Activated T-helper 9 cell treated with anti-CD3 and anti-CD28 coated beads, Interleukin-2, amount 50 U/mL, for 16 hours (primary cell): ENCODE results near the gene RAB8A.
"Not testable (repeated sequence)": the region's sequence is repeated elsewhere in the genome, so short reads cannot be mapped to it uniquely, and the experiment has no call there.

Source experiments
- DNase-seq: peaks from one replicate; pipeline ENCODE4 v3.0.0-alpha.2; 2020; ENCODE audit warnings: low read depth

RAB8A gene

GRCh38 chr19:16113727-16114126 lies 2.0 kb downstream of the RAB8A start:
- no peak for DNase-seq

DNA sequence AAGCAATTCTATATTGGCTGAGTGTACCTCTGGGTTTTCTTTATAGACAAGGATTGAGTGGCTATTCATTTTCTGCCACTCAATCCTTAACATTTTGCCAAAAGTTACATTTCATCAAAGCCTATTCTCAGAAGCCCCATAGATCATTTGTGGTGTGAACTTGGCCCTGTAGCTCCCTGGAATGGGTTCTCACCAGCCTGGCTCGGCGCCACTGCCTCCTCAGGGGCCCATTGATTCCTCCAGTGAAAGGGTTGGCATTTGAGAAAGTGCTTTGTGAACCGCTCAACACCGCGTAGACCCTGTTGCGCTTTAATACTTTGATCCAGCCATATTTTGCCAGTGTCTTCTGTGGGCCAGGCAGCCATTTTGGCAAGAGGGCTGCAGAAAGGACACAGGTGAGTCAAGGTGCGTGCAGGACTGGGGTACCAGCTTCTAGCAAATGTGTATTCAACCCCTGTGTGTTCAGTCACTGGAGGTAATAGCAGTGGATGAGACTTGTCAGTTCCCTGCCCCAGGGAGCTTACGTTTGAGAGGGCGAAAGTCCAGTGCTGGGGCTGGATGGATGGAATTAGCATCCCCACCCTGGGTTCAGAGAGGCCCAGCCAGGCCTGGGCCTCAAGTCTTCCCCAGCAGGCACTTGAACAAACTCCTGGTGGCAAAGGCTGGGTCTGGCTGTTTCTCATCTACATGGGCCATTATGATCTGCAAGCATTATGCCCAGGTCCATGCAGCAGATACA lies 3.8 kb downstream of the RAB8A start:
- DNase-seq: no peak

DNA sequence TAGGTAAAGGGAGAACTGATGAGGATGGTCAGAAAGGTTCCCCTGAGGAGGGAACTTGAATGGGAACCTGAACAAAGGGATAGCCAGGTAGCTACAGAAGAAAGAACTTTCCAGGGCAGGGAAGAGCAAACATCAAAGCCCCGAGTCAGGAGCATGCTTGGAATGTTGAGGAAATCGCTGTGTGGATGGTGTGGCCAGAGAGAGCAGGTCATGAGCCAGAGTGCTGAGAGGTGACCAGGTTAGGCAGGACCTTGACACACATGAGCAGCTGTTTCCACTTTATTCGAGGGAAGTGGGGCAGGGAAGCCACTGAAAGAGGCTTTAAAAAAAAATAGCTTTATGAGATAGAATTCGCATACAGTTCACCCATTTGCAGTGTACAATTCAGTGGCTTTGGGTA lies 4.4 kb downstream of the RAB8A start:
- DNase-seq: no peak

GRCh38 chr19:16117594-16118033 lies 5.9 kb downstream of the RAB8A start:
- no peak for DNase-seq

DNA sequence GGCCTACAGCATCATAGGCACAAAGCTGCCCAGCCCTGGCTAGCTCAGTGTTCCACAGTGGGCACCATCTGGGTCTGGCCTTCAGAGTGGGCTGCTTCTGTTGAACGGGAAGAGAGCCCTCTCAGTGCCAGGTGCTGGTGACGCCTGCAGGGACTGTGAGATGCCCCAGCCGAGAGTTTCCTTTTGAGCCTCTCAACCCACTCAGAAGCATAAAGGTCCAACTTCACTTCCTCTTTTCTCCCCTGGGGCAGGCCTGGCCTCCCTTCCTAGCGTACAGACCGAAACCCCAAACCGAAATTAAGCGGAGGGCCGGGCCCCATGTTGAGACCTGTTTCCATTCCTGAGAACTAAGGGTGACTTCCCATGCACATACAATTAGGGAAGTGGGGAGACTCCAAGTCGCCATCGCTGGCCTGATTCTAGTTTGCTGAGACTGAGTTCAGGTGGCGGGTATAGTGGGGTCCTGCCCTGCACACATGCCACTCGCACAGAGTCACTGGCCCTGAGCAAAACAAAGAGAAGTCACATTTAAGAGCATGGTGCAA lies 6.9 kb downstream of the RAB8A start:
- no peak for DNase-seq

GRCh38 chr19:16119075-16119857 lies 7.6 kb downstream of the RAB8A start:
- not testable (repeated sequence) for DNase-seq

DNA sequence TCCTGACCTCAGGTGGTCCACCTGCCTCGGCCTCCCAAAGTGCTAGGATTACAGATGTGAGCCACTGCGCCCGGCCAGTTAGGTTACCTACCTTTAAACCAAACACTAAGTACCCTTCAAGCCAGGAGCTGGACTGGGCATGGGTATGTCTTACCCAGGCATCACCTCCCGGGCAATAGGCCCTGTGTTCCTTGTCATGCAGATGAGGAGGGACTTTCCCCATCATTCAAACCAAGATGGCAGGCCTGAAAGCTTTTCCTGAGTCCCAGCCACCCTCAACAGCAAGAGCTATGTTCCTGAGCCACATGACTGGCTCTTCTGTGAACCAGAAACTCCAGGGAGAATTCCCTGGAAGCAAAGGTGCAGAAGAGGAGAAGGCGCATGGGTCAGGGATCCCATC lies 9.5 kb downstream of the RAB8A start:
- DNase-seq: no peak

DNA sequence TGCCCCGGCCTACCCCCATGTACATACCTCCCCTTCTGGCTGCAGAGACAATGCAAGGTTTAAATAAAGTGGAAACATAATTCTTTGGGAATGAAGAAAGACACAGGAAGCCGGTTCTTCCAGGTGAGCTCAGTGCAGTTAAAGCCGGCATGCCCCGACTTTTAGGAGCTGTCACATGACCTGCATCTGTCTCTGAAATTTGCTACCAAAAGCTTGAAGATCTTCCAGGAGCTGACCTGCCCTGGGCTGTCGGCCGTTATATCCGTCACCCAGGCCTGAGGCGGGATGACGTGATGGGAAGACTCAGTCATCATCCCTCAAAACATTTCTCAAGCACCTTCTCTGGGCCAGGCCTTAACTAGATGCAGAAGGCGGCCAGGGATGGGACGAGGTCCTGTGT lies 10.3 kb downstream of the RAB8A start:
- DNase-seq: no peak

DNA sequence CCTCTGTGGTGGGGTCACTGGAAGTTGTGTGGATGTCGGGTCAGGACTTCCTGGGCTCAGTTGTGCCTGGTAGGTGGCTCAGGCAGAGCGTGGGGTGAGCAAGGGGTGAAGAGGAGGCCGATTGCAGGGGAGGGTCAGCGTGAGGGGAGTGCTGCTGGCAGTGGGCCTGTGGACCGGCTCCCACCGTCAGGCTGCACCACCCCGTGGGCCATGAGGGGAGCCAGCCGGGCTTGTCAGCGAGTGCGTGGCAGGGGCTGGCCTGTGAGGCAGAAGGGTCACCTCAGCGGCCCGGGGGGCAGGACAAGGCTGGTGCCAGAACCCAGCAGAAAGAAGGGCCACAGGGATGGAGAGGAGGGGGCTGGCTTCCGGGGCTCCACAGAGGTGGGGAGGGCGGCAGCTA lies 13.3 kb downstream of the RAB8A start:
- no peak for DNase-seq

DNA sequence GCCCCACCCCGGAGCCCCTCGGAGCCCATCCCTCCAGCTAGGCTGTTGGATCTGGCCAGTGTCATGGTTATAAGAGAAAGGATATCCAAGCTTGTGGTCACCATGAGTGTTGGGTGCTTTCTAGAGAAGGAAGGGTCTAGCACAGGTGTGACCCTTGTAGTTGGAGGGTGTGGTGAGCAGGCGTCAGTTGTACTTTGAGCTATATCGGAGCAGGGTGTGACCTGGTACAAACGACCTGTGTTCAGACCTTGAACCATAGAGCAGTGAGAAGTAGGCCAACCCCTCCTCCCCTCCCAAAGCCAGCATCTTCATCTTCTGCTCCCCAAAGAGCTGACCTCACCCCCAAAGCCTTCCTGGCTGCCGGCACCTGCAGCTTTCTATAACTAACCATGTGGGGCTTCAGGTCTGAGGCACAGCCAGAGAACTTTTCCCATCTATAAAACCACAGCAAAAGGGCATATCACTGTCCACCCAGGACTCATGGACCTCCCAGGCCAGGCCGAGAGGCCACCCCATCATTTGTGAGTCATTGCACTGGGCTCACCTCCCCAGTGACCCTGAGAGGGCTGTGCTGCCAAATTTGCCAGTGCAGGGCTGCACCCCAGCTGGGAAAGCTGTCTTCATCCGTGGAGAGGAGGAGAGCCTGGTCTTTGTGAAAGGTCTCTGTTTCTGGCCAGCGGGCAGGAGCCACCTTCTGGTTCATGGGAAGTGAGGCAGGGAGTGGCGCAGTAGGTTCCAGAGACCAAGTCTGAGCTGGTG lies 14.2 kb downstream of the RAB8A start:
- DNase-seq: no peak

DNA sequence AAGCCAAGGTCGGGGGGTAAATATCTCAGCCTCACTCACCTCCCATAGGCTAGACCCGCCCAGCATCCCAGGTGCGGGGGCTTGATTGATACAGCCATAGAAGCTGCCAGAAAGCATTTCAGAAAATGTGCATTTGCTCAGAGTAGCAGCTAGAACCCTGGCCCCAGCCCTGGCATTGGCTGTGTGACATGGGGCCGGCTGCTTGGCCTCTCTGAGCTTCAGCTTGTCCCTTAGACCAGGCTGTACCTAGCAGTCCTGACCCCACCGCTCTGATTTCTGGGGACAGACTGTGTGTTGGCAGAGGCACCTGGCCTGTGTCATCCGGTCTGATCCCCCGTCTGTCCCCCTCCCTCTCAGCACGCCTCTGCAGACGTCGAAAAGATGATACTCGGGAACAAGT lies 15.4 kb downstream of the RAB8A start:
- DNase-seq: no peak

DNA sequence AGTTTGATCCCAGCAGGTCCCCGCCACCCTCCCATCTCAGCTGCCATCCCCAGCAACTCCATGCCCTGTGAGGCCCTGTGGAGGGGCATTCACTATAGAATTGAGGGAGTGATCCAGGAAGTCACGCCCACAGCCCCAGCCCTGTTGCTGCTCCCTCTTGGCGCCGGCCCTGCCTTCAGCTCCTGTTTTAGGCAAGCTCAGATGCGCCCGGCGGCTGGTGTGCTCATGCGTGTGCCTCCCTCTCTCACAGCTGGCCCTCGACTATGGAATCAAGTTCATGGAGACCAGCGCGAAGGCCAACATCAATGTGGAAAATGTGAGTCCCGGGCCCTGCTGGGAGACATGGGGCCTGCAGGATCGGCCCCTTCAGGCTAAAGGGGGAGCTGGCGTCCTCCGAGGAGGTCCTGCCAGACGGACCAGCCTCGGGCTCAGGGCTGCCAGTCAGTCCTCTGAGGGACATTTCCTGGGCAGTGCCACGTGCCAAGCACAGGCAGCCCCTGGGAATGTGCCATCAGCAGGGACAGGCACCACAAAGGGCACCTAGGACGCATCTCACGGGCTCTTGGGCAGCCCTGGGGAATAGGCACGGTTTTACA lies 16.2 kb downstream of the RAB8A start:
- DNase-seq: no peak

GRCh38 chr19:16131648-16132047 lies 20.0 kb downstream of the RAB8A start:
- no peak for DNase-seq

DNA sequence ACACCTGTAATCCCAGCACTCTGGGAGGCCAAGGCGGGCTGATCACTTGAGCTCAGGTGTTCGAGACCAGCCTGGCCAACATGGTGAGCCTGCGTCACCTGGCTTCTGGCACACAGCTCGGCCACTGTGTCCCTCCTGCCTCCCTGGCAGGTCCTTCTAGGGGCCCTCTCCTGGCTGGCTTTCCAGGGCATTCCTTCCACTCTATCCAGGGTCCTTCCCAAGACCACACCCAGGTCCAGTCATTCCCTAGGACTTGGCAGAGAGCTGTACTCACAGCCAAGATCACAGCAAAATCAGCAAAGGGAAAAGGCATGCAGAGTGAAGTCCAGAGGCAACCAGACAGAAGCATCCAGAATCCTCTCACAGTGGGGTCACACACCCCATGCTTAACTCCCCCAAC lies 22.1 kb downstream of the RAB8A start:
- no peak for DNase-seq

DNA sequence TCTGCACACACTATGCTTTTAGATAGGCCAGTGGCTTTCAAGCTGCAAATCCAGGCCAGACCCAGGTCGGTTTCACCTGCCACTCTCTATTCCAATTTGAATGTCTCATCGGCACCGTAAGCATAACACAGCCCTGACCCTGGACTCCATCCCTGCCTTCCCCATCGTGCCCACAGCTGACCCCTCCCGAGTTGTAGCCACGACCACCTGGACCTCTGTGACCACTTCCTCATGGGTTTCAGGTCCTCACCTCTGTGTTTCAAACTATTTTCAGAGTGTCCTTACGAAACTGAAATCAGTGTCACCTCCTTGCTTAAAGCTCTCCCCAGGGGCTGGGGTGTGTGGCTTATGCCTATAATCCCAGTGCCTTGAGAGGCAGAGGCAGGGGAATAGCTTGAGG lies 22.8 kb downstream of the RAB8A start:
- DNase-seq: no peak

DNA sequence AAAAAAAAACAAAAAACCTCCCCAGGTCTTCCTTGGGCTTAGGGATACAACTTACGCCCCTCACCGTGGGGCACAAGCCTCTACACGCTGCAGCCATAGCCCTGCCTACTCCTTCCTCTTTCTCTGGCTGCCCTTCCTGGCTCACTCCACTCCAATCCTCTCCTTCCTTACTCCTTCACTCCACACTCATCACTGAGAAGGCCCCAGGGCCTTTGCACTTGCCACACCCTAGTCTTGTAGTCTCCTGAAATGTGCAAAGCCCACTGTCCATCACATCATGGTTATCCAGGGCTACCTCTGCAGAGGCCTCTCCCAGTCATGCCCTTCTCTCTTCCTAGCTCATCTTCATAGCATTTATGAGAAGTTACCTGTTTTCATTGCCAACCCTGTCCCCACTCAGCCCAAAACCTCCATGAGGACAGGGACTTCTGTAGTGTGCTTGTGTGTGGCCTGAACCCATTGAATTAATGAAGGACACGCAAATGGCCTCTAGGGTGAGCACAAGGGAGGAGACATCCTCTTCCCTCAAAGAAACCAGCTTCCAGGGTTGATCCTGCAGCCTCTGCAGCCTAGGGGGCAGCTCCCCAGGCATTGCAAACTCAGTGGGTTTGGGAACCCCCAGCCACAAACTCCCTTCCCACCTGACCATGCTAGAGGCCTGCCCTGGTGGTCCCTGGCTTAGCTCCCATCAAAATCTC lies 23.9 kb downstream of the RAB8A start:
- no peak for DNase-seq

DNA sequence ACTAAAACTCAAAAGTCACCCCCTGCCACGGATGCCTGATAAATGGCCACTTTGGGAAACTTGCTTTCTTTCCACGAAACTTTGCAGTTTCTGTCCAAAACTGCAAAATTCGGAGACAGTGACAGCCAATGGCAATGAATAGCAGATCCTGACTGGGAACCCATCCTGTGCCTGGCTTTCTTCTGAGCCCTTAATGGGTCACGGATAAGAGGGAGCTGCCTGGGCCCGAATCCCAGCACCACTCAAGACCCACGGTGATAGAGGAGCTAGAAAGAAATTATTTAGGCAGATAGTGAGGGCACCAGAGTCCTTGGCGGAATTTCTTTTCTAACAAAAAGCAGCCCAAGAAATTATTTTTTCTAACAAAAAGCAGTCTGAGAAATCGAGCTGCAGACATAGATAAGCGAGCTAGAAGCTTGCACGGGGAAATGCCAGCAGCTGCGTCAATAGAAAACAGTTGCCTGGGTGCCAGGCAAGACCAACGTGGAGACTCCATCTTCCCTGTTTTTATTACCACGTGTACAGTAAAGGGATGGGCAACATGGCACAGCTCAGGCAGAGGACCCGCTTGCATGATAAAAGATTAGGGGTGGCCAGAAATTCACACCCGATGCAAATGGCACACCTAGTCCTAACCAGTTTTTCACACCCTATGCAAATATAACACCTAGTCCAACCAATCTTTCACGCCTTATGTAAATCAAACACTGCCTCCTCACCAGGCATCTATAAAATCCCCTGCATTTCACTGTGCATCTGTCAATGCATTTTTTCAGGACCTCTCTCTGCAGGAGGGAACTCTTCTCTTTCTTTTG lies 24.7 kb downstream of the RAB8A start:
- no peak for DNase-seq

- DNase-seq: no peak
Measured at GRCh38 chr19:16139752-16140151, 28.1 kb downstream of the RAB8A start.

DNA sequence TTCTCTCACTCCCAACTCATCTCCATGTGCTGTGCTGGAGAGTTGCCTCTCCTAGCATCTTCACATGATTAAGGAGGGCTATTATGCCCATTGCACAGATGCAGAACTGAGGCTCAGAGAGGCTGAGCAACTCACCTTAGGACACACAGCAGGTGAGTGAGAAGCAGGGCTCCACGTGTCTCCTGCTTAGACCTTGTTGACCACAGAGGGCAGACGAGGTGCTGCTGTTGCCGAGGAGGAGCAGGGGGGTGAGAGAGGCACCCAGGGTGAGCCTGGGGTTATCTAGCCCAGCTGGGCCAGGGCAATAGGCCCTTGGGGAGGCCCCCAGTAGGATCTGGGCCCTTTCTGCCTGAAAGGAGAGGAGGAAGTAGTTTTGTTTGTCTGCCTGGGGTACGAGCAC lies 29.4 kb downstream of the RAB8A start:
- no peak for DNase-seq

- DNase-seq: no peak
Measured at GRCh38 chr19:16142032-16142580, 30.4 kb downstream of the RAB8A start.
